A549 (cell line): ENCODE results near the gene RABGAP1L. TPM values are rescaled to one million over a fixed set of nuclear protein-coding genes. Genes with fewer than 3 reads are reported as not detected.

Experiments used
- ATAC-seq, 2 experiments: fragments of 200-7000 bp in 1 of 2; fragments of >200 bp in 1 of 2; cut with Nextera tagmentation in 1 of 2; cut with Tn5 transposase in 1 of 2; 3 replicates each; pipeline versions ENCODE4 v1.8.0 to v1.9.1; 2018 to 2020; ENCODE audit warnings: mild to moderate bottlenecking in 1 of 2, moderate library complexity in 1 of 2
- CTCF ChIA-PET: fragments of 300-600 bp; sonication (Branson Sonifier 250); formaldehyde crosslinking; extraction: SDS; loops from one replicate; lab custom pipeline; 2021; ENCODE audit warnings: antibody characterized with exemption, inconsistent platforms; lab: Yijun Ruan, JAX
- POLR2A ChIA-PET: fragments of 350-600 bp; formaldehyde crosslinking; extraction: SDS; loops from one replicate; lab custom pipeline; 2021; ENCODE audit warnings: antibody characterized with exemption, inconsistent platforms; lab: Yijun Ruan, JAX
- DNase-seq, 2 experiments: peaks; one replicate each; pipeline versions ENCODE4 v3.0.0 to v3.0.0-alpha.2; 2011 to 2016; ENCODE audit warnings: low read depth in 1 of 2, low spot score in 1 of 2
- FAIRE-seq: peaks from 2 replicates; lab custom pipeline; 2011; peaks lifted over from hg19 to GRCh38; lab: Jason Lieb, UNC
- H3K27ac ChIP-seq, 2 experiments: fragments of >200 bp; sonication (Bioruptor Twin); formaldehyde crosslinking; 3 replicates each; pipeline ENCODE4 v1.5.1; 2016 to 2017
- H3K4me1 ChIP-seq: fragments of >200 bp; sonication (Bioruptor Twin); formaldehyde crosslinking; 3 replicates; pipeline ENCODE4 v1.6.1; 2016
- H3K4me2 ChIP-seq: fragments of >200 bp; sonication (Bioruptor Twin); formaldehyde crosslinking; 3 replicates; pipeline ENCODE4 v1.6.1; 2016
- H3K4me3 ChIP-seq: fragments of >200 bp; sonication (Bioruptor Twin); formaldehyde crosslinking; 3 replicates; pipeline ENCODE4 v1.5.1; 2016
- H3K9me3 ChIP-seq: fragments of >200 bp; sonication (Bioruptor Twin); formaldehyde crosslinking; 3 replicates; pipeline ENCODE4 v1.6.1; 2016
- BHLHE40 ChIP-seq: IDR thresholded peaks from 2 replicates; pipeline ENCODE4 v1.6.1; 2012; ENCODE audit warnings: low read depth, low read length, inconsistent platforms
- CEBPB ChIP-seq, 2 experiments: fragments of >200 bp in 1 of 2; sonication (Bioruptor Twin) in 1 of 2; formaldehyde crosslinking in 1 of 2; IDR thresholded peaks; 2 replicates each; pipeline ENCODE4 v1.6.1; 2012 to 2016
- CHD2 ChIP-seq: fragments of 150-350 bp; IDR thresholded peaks from 2 replicates; pipeline ENCODE4 v1.6.1; 2014; ENCODE audit warnings: low read length; ENCODE audit not compliant: partially characterized antibody
- CHD4 ChIP-seq: fragments of 200-600 bp; sonication (generic); IDR thresholded peaks from 2 replicates; pipeline ENCODE4 v1.6.1; 2016; ENCODE audit warnings: antibody characterized with exemption, mild to moderate bottlenecking, borderline replicate concordance
- EHF ChIP-seq: fragments of 250-450 bp; sonication (Bioruptor Pico); IDR thresholded peaks from 2 replicates; pipeline ENCODE4 v1.5.0; 2020; ENCODE audit warnings: mild to moderate bottlenecking
- HDAC2 ChIP-seq: fragments of 200-600 bp; sonication (generic); IDR thresholded peaks from 2 replicates; pipeline ENCODE4 v1.6.1; 2016
- HEYL ChIP-seq: fragments of 250-450 bp; sonication (Bioruptor Pico); IDR thresholded peaks from 2 replicates; pipeline ENCODE4 v1.8.0; 2021; ENCODE audit warnings: mild to moderate bottlenecking, moderate library complexity
- HOXB13 ChIP-seq: fragments of 250-450 bp; sonication (Bioruptor Pico); IDR thresholded peaks from 2 replicates; pipeline ENCODE4 v1.5.0; 2020; ENCODE audit warnings: low read depth, mild to moderate bottlenecking, moderate library complexity
- JUNB ChIP-seq: fragments of >200 bp; sonication (Bioruptor Twin); formaldehyde crosslinking; IDR thresholded peaks from 2 replicates; pipeline ENCODE4 v1.6.1; 2016
- MAFK ChIP-seq: fragments of 450-650 bp; IDR thresholded peaks from 2 replicates; pipeline ENCODE4 v1.6.1; 2014; ENCODE audit not compliant: partially characterized antibody
- MAZ ChIP-seq: fragments of 150-350 bp; IDR thresholded peaks from 2 replicates; pipeline ENCODE4 v1.6.1; 2014; ENCODE audit warnings: antibody characterized with exemption, low read depth, low read length, borderline replicate concordance
- MYC ChIP-seq: IDR thresholded peaks from 2 replicates; pipeline ENCODE4 v1.6.1; 2012; ENCODE audit warnings: mild to moderate bottlenecking, inconsistent platforms, low read length, improper control_type of control experiment, borderline replicate concordance
- NFE2L2 ChIP-seq: fragments of 150-350 bp; conservative IDR thresholded peaks from 2 replicates; pipeline ENCODE4 v1.6.1; 2014; ENCODE audit warnings: low read length
- NPAS2 ChIP-seq: fragments of 250-450 bp; sonication (Bioruptor Pico); IDR thresholded peaks from 2 replicates; pipeline ENCODE4 v1.8.0; 2022; ENCODE audit warnings: mild to moderate bottlenecking, moderate library complexity, borderline replicate concordance
- NR3C1 ChIP-seq: fragments of >200 bp; sonication (Bioruptor Twin); formaldehyde crosslinking; IDR thresholded peaks from 3 replicates; pipeline ENCODE4 v1.6.1; 2017
- PBX3 ChIP-seq: IDR thresholded peaks from 2 replicates; pipeline ENCODE4 v1.6.1; 2012
- PHF8 ChIP-seq: fragments of 200-600 bp; sonication (generic); IDR thresholded peaks from 2 replicates; pipeline ENCODE4 v1.6.1; 2016; ENCODE audit warnings: low read depth, mild to moderate bottlenecking, antibody characterized with exemption, moderate library complexity, borderline replicate concordance
- POLR2A ChIP-seq: IDR thresholded peaks from 2 replicates; pipeline ENCODE4 v1.6.1; 2012; ENCODE audit warnings: mild to moderate bottlenecking, low read length
- POLR2AphosphoS2 ChIP-seq: conservative IDR thresholded peaks from 2 replicates; pipeline ENCODE4 v1.6.1; 2012; ENCODE audit warnings: low read length, improper control_type of control experiment, inconsistent platforms
- RAD21 ChIP-seq, 2 experiments: fragments of >200 bp in 1 of 2; sonication (Bioruptor Twin) in 1 of 2; formaldehyde crosslinking in 1 of 2; IDR thresholded peaks in 1 of 2; conservative IDR thresholded peaks in 1 of 2; 2 replicates in 1 of 2; 3 replicates in 1 of 2; pipeline ENCODE4 v1.6.1; 2012 to 2018; ENCODE audit warnings: inconsistent platforms in 1 of 2
- RARB ChIP-seq: fragments of 250-450 bp; sonication (Bioruptor Pico); IDR thresholded peaks from 2 replicates; pipeline ENCODE4 v1.8.0; 2021; ENCODE audit warnings: mild to moderate bottlenecking, moderate library complexity
- RCOR1 ChIP-seq: fragments of 150-350 bp; IDR thresholded peaks from 2 replicates; pipeline ENCODE4 v1.6.1; 2014; ENCODE audit warnings: antibody characterized with exemption, low read length, low read depth
- RNF2 ChIP-seq: fragments of 200-600 bp; sonication (generic); IDR thresholded peaks from 2 replicates; pipeline ENCODE4 v1.6.1; 2016; ENCODE audit warnings: low read depth, mild to moderate bottlenecking, antibody characterized with exemption, moderate library complexity, borderline replicate concordance
- SMC3 ChIP-seq: fragments of >200 bp; sonication (Bioruptor Twin); formaldehyde crosslinking; IDR thresholded peaks from 3 replicates; pipeline ENCODE4 v1.6.1; 2018; ENCODE audit warnings: inconsistent platforms
- SREBF2 ChIP-seq: fragments of 450-650 bp; IDR thresholded peaks from 2 replicates; pipeline ENCODE4 v1.6.1; 2014; ENCODE audit warnings: mild to moderate bottlenecking, moderate library complexity
- ZNF302 ChIP-seq: fragments of 250-450 bp; sonication (Bioruptor Pico); IDR thresholded peaks from 2 replicates; pipeline ENCODE4 v1.9.0; 2021; ENCODE audit warnings: inconsistent platforms, mild to moderate bottlenecking, moderate library complexity
- ZSCAN20 ChIP-seq: fragments of 250-450 bp; sonication (Bioruptor Pico); IDR thresholded peaks from 2 replicates; pipeline ENCODE4 v1.8.0; 2022; ENCODE audit warnings: mild to moderate bottlenecking, moderate library complexity
- WGBS: methylation state at CpG from one replicate; pipeline ENCODE4 v1.1.6; 2017; ENCODE audit errors: missing lambda C conversion rate; 5-methylcytosine and 5-hydroxymethylcytosine counted together
- polyA plus RNA-seq, 4 experiments: library from polyadenylated mRNA; depleted of rRNA in 3 of 4; stranded (reverse); fragments of >200 nt; fragmentation: RNase III in 1 of 4; extraction: RNeasy Plus Mini Kit Qiagen cat#74134 plus additional on column Dnase treatment in 1 of 4; gene quantifications; 2 replicates in 3 of 4; 3 replicates in 1 of 4; pipeline ENCODE4 v1.2.3, GENCODE V29; 2011 to 2017

RABGAP1L gene
- polyA plus RNA-seq, 2 of the 4 experiments (the other 2 are of a cell fraction) = 8.2 to 18.6 TPM

GRCh38 chr1:174284052-174284451 lies 124.7 kb downstream of the RABGAP1L start:
- FAIRE-seq (no peak), ATAC-seq (no peak), DNase-seq (no peak)
- no peaks in the 10 kb centered on the region for H3K4me1 ChIP-seq
- no peak overlapping the region for H3K4me3 ChIP-seq
- no peak for TF ChIP-seq JUNB
- TF ChIP-seq PBX3 = no peak
- no peak for TF ChIP-seq ZNF302
- TF ChIP-seq BHLHE40 = no peak
- no peak for TF ChIP-seq ZSCAN20 (CRISPR knock-in tag)
- no peak for TF ChIP-seq POLR2AphosphoS2
- TF ChIP-seq MYC = no peak
- no peak for TF ChIP-seq NPAS2 (CRISPR knock-in tag)
- TF ChIP-seq RAD21 (conservative IDR thresholded peaks at IDR 0.05 in 1 of 2, IDR thresholded peaks at IDR 0.05 in 1 of 2) = no peak
- TF ChIP-seq SMC3 = no peak
- TF ChIP-seq PHF8 = no peak
- TF ChIP-seq CHD4 = no peak
- TF ChIP-seq CHD2 = no peak
- no peak for TF ChIP-seq SREBF2
- TF ChIP-seq MAFK = no peak
- TF ChIP-seq HOXB13 (CRISPR knock-in tag) = no peak
- TF ChIP-seq EHF = no peak
- 94% methylated on average over 2 of the region's 2 CpGs for WGBS
- H3K4me2 ChIP-seq = no peak overlapping the region
- CTCF ChIA-PET = interaction anchor here (0.6 kb wide), 1 partner anchor 52 kb away, joined by 3 read pairs; no protein-coding TSS in a partner anchor
- POLR2A ChIA-PET = no interaction called here
- H3K27ac ChIP-seq = no peak overlapping the region
- no peaks in the 10 kb centered on the region for H3K9me3 ChIP-seq

- ATAC-seq = no peak
- POLR2A ChIA-PET = no interaction called here
- H3K4me3 ChIP-seq = no peak overlapping the region
- no peak for FAIRE-seq
- TF ChIP-seq MYC = no peak
- TF ChIP-seq PHF8 = no peak
- TF ChIP-seq MAFK = peak; percentile 48
- TF ChIP-seq, all 56 proteins: peak for 1
- 96% methylated on average over 1 of the region's 1 CpG for whole genome bisulfite sequencing
- DNase-seq = no peak
- Histone ChIP-seq H3K4me2 (no peak overlapping the region), H3K9me3 (0 out of 3 replicates have a peak, but pooled peaks cover 2% of the 10 kb centered on the region), H3K27ac (no peak overlapping the region), H3K4me1 (no peaks in the 10 kb centered on the region)
- CTCF ChIA-PET = no interaction called here
Observed at GRCh38 chr1:174286042-174286441, 126.7 kb downstream of the RABGAP1L start.

GRCh38 chr1:174289644-174290310 lies 130.5 kb downstream of the RABGAP1L start:
- ATAC-seq = no peak
- no peak for FAIRE-seq
- no peak overlapping the region for H3K4me2 ChIP-seq
- 70% methylated on average over 2 of the region's 2 CpGs for WGBS
- POLR2A ChIA-PET = no interaction called here
- CTCF ChIA-PET = interaction anchor here (1.7 kb wide), 1 partner anchor 436 kb away, joined by 4 read pairs; no protein-coding TSS in a partner anchor
- 0 out of 3 replicates have a peak, but pooled peaks cover 2% of the 10 kb centered on the region for H3K9me3 ChIP-seq
- no peak for DNase-seq
- TF ChIP-seq MAZ = no peak
- no peak for TF ChIP-seq NPAS2 (CRISPR knock-in tag)
- no peak for TF ChIP-seq HEYL (CRISPR knock-in tag)
- no peak for TF ChIP-seq NFE2L2
- TF ChIP-seq CEBPB (IDR thresholded peaks at IDR 0.05) = no peak
- no peak for TF ChIP-seq RARB
- no peak for TF ChIP-seq CHD4
- no peak for TF ChIP-seq RAD21 (conservative IDR thresholded peaks at IDR 0.05 in 1 of 2, IDR thresholded peaks at IDR 0.05 in 1 of 2)
- no peak for TF ChIP-seq JUNB
- TF ChIP-seq SREBF2 = no peak
- no peak for TF ChIP-seq NR3C1
- TF ChIP-seq RCOR1 = no peak
- no peak for TF ChIP-seq EHF
- no peak for TF ChIP-seq RNF2
- TF ChIP-seq HDAC2 = no peak
- no peak for TF ChIP-seq POLR2A
- TF ChIP-seq MAFK = no peak
- no peak for TF ChIP-seq PHF8
- H3K4me3 ChIP-seq = no peak overlapping the region
- no peak overlapping the region for H3K27ac ChIP-seq
- no peaks in the 10 kb centered on the region for H3K4me1 ChIP-seq
